Endothelial cell of umbilical vein (primary cell): Measurements from ENCODE around the gene CYSLTR2.

Experiments used
- EZH2 ChIP-seq: IDR thresholded peaks from 2 replicates; pipeline ENCODE4 v1.6.1; 2012; ENCODE audit warnings: borderline replicate concordance, low read depth, mild to moderate bottlenecking, moderate library complexity, low read length, inconsistent platforms; ENCODE audit not compliant: severe bottlenecking
- FOS ChIP-seq: IDR thresholded peaks from 2 replicates; pipeline ENCODE4 v1.6.1; 2011; ENCODE audit warnings: mild to moderate bottlenecking, low read length, moderate library complexity, borderline replicate concordance; ENCODE audit not compliant: insufficient read depth
- GATA2 ChIP-seq: IDR thresholded peaks from 2 replicates; pipeline ENCODE4 v1.7.0; 2011; ENCODE audit warnings: low read depth, mild to moderate bottlenecking, moderate library complexity, mixed read lengths, low read length; ENCODE audit not compliant: insufficient read length, insufficient read depth
- JUN ChIP-seq: IDR thresholded peaks from 2 replicates; pipeline ENCODE4 v1.6.1; 2011; ENCODE audit warnings: borderline replicate concordance, low read depth; ENCODE audit not compliant: insufficient read length, insufficient read depth
- MAX ChIP-seq: IDR thresholded peaks from 2 replicates; pipeline ENCODE4 v1.6.1; 2011; ENCODE audit not compliant: insufficient read depth, insufficient read length
- MYC ChIP-seq: IDR thresholded peaks from one replicate; pipeline ENCODE4 v1.6.1; 2011; ENCODE audit warnings: mild to moderate bottlenecking, low read depth, low read length
- POLR2A ChIP-seq: IDR thresholded peaks from 2 replicates; pipeline ENCODE4 v1.6.1; 2012; ENCODE audit warnings: low read depth, mild to moderate bottlenecking, control low read depth, low read length
- POLR2AphosphoS5 ChIP-seq: IDR thresholded peaks from 2 replicates; pipeline ENCODE4 v1.6.1; 2012; ENCODE audit warnings: low read depth, mild to moderate bottlenecking, control low read depth, low read length, moderate library complexity; ENCODE audit not compliant: insufficient read depth
- TF ChIP-seq, protein P1 (sequence below), 2 donors: IDR thresholded peaks; 1 replicate in 1 of 2; 2 replicates in 1 of 2; pipeline ENCODE4 v1.5.1; 2011; ENCODE audit warnings: low read length in 2 of 2, mild to moderate bottlenecking in 2 of 2, moderate library complexity in 2 of 2, control low read depth in 1 of 2, inconsistent platforms in 1 of 2, low read depth in 1 of 2; ENCODE audit not compliant: insufficient read depth in 1 of 2; ENCODE audit errors: extremely low read depth in 1 of 2

DNA sequence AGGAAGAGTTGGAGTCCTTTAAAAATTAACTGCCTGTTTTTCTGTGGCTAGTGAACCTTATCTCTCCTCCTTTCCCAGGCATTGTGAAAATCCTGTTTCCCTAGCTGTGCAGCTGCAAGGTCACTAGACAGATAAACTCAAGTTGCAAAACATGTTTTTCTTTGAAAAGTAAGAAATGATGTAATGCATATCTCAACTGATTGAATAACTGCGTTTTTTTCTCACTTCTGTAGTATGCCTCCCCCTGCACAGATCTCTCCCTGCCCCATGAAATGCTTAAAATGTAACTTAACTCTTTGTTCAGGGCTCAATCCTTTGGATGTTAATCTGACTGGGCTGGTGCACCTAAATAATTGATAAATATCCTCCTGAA lies 27.7 kb upstream of the CYSLTR2 start:
- TF ChIP-seq POLR2AphosphoS5: no peak
- TF ChIP-seq JUN: peak; percentile 50
- TF ChIP-seq, protein P1, sequence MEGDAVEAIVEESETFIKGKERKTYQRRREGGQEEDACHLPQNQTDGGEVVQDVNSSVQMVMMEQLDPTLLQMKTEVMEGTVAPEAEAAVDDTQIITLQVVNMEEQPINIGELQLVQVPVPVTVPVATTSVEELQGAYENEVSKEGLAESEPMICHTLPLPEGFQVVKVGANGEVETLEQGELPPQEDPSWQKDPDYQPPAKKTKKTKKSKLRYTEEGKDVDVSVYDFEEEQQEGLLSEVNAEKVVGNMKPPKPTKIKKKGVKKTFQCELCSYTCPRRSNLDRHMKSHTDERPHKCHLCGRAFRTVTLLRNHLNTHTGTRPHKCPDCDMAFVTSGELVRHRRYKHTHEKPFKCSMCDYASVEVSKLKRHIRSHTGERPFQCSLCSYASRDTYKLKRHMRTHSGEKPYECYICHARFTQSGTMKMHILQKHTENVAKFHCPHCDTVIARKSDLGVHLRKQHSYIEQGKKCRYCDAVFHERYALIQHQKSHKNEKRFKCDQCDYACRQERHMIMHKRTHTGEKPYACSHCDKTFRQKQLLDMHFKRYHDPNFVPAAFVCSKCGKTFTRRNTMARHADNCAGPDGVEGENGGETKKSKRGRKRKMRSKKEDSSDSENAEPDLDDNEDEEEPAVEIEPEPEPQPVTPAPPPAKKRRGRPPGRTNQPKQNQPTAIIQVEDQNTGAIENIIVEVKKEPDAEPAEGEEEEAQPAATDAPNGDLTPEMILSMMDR (IDR thresholded peaks at IDR 0.05; ENCODE audit: extremely low read depth in 1 of 2, insufficient read depth in 1 of 2, low read depth in 1 of 2, low read length in 2 of 2): no peak
- no peak for TF ChIP-seq POLR2A
- no peak for TF ChIP-seq MYC
- no peak for TF ChIP-seq EZH2
- no peak for TF ChIP-seq MAX
- no peak for TF ChIP-seq GATA2
- no peak for TF ChIP-seq FOS
